AG09309 (cell line): ENCODE measurements around the gene RASSF3.

ENCODE experiments used
- DNase-seq: peaks from one replicate; pipeline ENCODE4 v3.0.0-alpha.2; 2010; ENCODE audit warnings: low read depth
- H3K4me3 ChIP-seq: 2 replicates; pipeline ENCODE4 v1.5.1; 2011; ENCODE audit warnings: mild to moderate bottlenecking, low read depth, low read length, moderate library complexity; ENCODE audit not compliant: control insufficient read depth
- CTCF ChIP-seq: IDR thresholded peaks from 2 replicates; pipeline ENCODE4 v1.5.1; 2011; ENCODE audit warnings: mild to moderate bottlenecking, low read depth, low read length, inconsistent platforms; ENCODE audit not compliant: insufficient read depth, control insufficient read depth; ENCODE audit errors: missing control alignments

RASSF3 gene

GRCh38 chr12:64716371-64716770 lies 106.1 kb downstream of the RASSF3 start:
- DNase-seq: no peak
- no peak overlapping the region for H3K4me3 ChIP-seq
- no peak for TF ChIP-seq CTCF

GRCh38 chr12:64716839-64717455 lies 106.7 kb downstream of the RASSF3 start:
- H3K4me3 ChIP-seq: no peak overlapping the region
- TF ChIP-seq CTCF: no peak
- no peak for DNase-seq

- no peak overlapping the region for H3K4me3 ChIP-seq
- DNase-seq: no peak
- no peak for TF ChIP-seq CTCF
Observed at GRCh38 chr12:64718649-64719048, 108.4 kb downstream of the RASSF3 start.

GRCh38 chr12:64720884-64721283 lies 110.6 kb downstream of the RASSF3 start:
- H3K4me3 ChIP-seq: no peak overlapping the region
- TF ChIP-seq CTCF: no peak
- DNase-seq: no peak

- no peak for DNase-seq
- TF ChIP-seq CTCF: no peak
- no peak overlapping the region for H3K4me3 ChIP-seq
Observed at GRCh38 chr12:64722835-64723234, 112.5 kb downstream of the RASSF3 start.

GRCh38 chr12:64723630-64724029 lies 113.3 kb downstream of the RASSF3 start:
- no peak for TF ChIP-seq CTCF

More at GRCh38 chr12:64723630-64724029, 113.3 kb downstream of the RASSF3 start:
- no peak for DNase-seq
- H3K4me3 ChIP-seq: no peak overlapping the region
